ENCODE measurements around the gene SHB. TPM values are rescaled to one million over a fixed set of nuclear protein-coding genes. Genes with fewer than 3 reads are reported as not detected.

The SHB gene
- total RNA-seq, 4 donors from 2014 or later: 12.3 to 22.9 (median 16.3) TPM

DNA sequence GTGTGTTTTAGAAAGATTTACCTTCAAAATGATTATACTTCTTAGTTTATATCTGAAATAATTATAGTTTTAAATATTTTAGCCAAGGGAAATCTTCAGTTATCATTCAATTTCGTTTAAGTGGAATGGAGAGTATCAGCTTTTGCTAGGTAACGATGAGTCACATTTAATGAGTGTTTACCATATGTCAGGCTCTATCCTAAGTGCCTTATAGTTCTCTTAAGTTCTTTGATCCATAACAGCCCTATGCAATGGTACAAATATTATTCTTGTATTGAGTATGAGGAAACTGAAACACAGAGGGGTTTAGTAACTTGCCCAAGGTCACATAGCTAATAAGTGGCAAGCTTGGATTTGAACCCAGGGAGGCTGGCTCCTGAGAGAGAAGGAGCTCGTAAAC lies 37.5 kb upstream of the SHB start:
- Histone ChIP-seq H3K27me3 (no peaks in the 10 kb centered on the region), H3K4me3 (no peak overlapping the region), H3K9me3 (no peaks in the 10 kb centered on the region), H3K4me1 (no peaks in the 10 kb centered on the region), H3K36me3 (no peaks in the 10 kb centered on the region), H3K27ac (no peak overlapping the region)
- WGBS: 74% methylated on average over 3 of the region's 3 CpGs
- peak in 1 of 2 donors; percentile 37 for DNase-seq (ENCODE audit: low spot score in 2 of 2)
- TF ChIP-seq POLR2A (IDR thresholded peaks at IDR 0.05) (no peak), EP300 (IDR thresholded peaks at IDR 0.05) (no peak), POLR2AphosphoS5 (IDR thresholded peaks at IDR 0.05) (no peak)
- TF ChIP-seq, protein P1, sequence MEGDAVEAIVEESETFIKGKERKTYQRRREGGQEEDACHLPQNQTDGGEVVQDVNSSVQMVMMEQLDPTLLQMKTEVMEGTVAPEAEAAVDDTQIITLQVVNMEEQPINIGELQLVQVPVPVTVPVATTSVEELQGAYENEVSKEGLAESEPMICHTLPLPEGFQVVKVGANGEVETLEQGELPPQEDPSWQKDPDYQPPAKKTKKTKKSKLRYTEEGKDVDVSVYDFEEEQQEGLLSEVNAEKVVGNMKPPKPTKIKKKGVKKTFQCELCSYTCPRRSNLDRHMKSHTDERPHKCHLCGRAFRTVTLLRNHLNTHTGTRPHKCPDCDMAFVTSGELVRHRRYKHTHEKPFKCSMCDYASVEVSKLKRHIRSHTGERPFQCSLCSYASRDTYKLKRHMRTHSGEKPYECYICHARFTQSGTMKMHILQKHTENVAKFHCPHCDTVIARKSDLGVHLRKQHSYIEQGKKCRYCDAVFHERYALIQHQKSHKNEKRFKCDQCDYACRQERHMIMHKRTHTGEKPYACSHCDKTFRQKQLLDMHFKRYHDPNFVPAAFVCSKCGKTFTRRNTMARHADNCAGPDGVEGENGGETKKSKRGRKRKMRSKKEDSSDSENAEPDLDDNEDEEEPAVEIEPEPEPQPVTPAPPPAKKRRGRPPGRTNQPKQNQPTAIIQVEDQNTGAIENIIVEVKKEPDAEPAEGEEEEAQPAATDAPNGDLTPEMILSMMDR (IDR thresholded peaks at IDR 0.05): no peak

- no peak overlapping the region for H3K27ac ChIP-seq
- no peaks in the 10 kb centered on the region for H3K36me3 ChIP-seq
- TF ChIP-seq POLR2A (IDR thresholded peaks at IDR 0.05) (no peak), POLR2AphosphoS5 (IDR thresholded peaks at IDR 0.05) (no peak), EP300 (IDR thresholded peaks at IDR 0.05) (no peak)
- TF ChIP-seq, protein P1 (IDR thresholded peaks at IDR 0.05): no peak
- no peaks in the 10 kb centered on the region for H3K27me3 ChIP-seq
- no peak for DNase-seq (ENCODE audit: low spot score in 2 of 2)
- WGBS: 78% methylated on average over 2 of the region's 2 CpGs
- peaks cover 4% of the 10 kb centered on the region for H3K4me1 ChIP-seq
- H3K4me3 ChIP-seq: no peak overlapping the region
- H3K9me3 ChIP-seq: no peaks in the 10 kb centered on the region
These were observed 34.3 kb upstream of the SHB start for GRCh38 chr9:38103340-38103739.

DNA sequence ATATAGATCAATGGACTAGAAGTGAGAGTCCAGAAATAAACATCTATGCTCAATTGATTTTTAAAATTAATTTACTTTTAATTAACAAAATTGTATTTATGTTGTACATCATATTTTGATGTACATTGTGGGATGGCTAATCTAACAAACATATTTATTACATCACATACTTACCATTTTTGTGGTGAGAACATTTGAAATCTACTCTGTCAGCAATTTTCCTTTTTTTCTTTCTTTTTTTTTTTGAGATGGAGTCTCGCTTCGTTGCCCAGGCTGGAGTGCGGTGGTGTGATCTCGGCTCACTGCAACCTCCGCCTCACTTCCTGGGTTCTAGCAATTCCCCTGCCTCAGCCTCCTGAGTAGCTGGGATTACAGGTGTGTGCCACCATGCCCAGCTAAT lies 32.4 kb upstream of the SHB start:
- Histone ChIP-seq H3K27ac (no peak overlapping the region), H3K4me3 (no peak overlapping the region), H3K9me3 (no peaks in the 10 kb centered on the region), H3K4me1 (peaks cover 10% of the 10 kb centered on the region), H3K27me3 (no peaks in the 10 kb centered on the region), H3K36me3 (no peaks in the 10 kb centered on the region)
- TF ChIP-seq POLR2AphosphoS5 (IDR thresholded peaks at IDR 0.05) (no peak), POLR2A (IDR thresholded peaks at IDR 0.05) (no peak), EP300 (IDR thresholded peaks at IDR 0.05) (no peak)
- TF ChIP-seq, protein P1 (IDR thresholded peaks at IDR 0.05): no peak
- DNase-seq (ENCODE audit: low spot score in 2 of 2): peak in 1 of 2 donors; percentile 29
- 89% methylated on average over 5 of the region's 5 CpGs for WGBS

DNA sequence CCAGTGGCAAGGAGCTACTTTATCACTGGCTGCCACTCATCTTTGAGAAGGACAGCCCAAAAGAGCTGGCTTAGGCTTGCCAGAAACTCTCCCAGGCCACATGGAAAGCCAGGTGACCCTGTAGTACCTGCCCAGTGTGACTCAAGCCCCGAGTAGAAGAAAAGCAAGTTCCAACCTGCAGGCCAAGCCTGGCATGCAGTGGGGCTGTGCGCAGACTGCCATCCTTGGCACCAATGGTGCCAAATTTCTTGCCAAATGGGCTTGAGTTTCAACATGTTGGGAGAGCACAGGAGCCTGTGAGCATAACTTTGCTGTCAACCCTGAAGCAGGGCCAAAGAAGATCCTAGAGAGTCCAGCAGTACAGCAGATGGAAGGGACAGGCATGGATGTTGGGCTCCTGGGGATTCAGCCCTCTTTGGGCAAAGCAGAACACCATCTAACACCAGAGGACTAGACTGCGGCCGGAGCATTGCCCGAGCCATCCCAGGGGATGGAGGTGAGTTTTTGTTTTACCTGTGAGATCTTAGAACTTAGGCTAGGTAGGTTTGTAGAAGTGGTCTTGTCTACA lies 27.3 kb upstream of the SHB start:
- peaks cover 11% of the 10 kb centered on the region for H3K4me1 ChIP-seq
- H3K27me3 ChIP-seq: no peaks in the 10 kb centered on the region
- H3K27ac ChIP-seq: no peak overlapping the region
- no peaks in the 10 kb centered on the region for H3K36me3 ChIP-seq
- peak in 2 of 3 donors; percentile 33 to 95 for TF ChIP-seq POLR2AphosphoS5 (IDR thresholded peaks at IDR 0.05)
- TF ChIP-seq POLR2A (IDR thresholded peaks at IDR 0.05): no peak
- peak; percentile 69 to 71 for DNase-seq (ENCODE audit: low spot score in 2 of 2)
- no peaks in the 10 kb centered on the region for H3K9me3 ChIP-seq
- 55% methylated on average over 5 of the region's 5 CpGs for WGBS
- no peak overlapping the region for H3K4me3 ChIP-seq

- no peaks in the 10 kb centered on the region for H3K36me3 ChIP-seq
- no peaks in the 10 kb centered on the region for H3K27me3 ChIP-seq
- H3K27ac ChIP-seq: no peak overlapping the region
- no peak for TF ChIP-seq POLR2AphosphoS5 (IDR thresholded peaks at IDR 0.05)
- TF ChIP-seq, protein P1 (IDR thresholded peaks at IDR 0.05): no peak
- TF ChIP-seq EP300 (IDR thresholded peaks at IDR 0.05): no peak
- TF ChIP-seq POLR2A (IDR thresholded peaks at IDR 0.05): no peak
- peak in 1 of 2 donors; percentile 72 for DNase-seq (ENCODE audit: low spot score in 2 of 2)
- peaks cover 14% of the 10 kb centered on the region for H3K4me1 ChIP-seq
- no peaks in the 10 kb centered on the region for H3K9me3 ChIP-seq
- H3K4me3 ChIP-seq: no peak overlapping the region
- 99% methylated on average over 4 of the region's 4 CpGs for WGBS
These were observed 25.1 kb upstream of the SHB start for GRCh38 chr9:38094165-38094564.

- H3K27me3 ChIP-seq: no peaks in the 10 kb centered on the region
- TF ChIP-seq, protein P1 (IDR thresholded peaks at IDR 0.05): no peak
- TF ChIP-seq POLR2AphosphoS5 (IDR thresholded peaks at IDR 0.05) (no peak), POLR2A (IDR thresholded peaks at IDR 0.05) (no peak), EP300 (IDR thresholded peaks at IDR 0.05) (no peak)
- H3K27ac ChIP-seq: no peak overlapping the region
- 88% methylated on average over 2 of the region's 2 CpGs for WGBS
- H3K4me1 ChIP-seq: peaks cover 15% of the 10 kb centered on the region
- no peaks in the 10 kb centered on the region for H3K9me3 ChIP-seq
- no peak overlapping the region for H3K4me3 ChIP-seq
- no peaks in the 10 kb centered on the region for H3K36me3 ChIP-seq
- DNase-seq (ENCODE audit: low spot score in 2 of 2): no peak
These were observed 23.6 kb upstream of the SHB start for GRCh38 chr9:38092656-38093055.
